Dermis microvascular lymphatic vessel endothelial cell (primary cell): Measurements from ENCODE around the gene MYOF. TPM values are rescaled to one million over a fixed set of nuclear protein-coding genes. Genes with fewer than 3 reads are reported as not detected.
"Not testable (repeated sequence)": the region's sequence is repeated elsewhere in the genome, so short reads cannot be mapped to it uniquely, and the experiment has no call there.

Source experiments
- DNase-seq, 2 donors: peaks; one replicate each; pipeline versions ENCODE4 v3.0.0 to v3.0.0-alpha.2; 2010; ENCODE audit warnings: low read depth in 2 of 2
- total RNA-seq: library from RNA; depleted of rRNA; stranded (reverse); fragments of >200 nt; gene quantifications from 2 replicates; pipeline ENCODE4 v1.2.1, GENCODE V29; 2014

The MYOF gene
- total RNA-seq, 1 donor from 2014 or later: 180 TPM

GRCh38 chr10:93476756-93477155 lies 5.4 kb downstream of the MYOF start:
- no peak for DNase-seq

GRCh38 chr10:93475871-93476270 lies 6.3 kb downstream of the MYOF start:
- peak in 1 of 2 donors; percentile 82 for DNase-seq

GRCh38 chr10:93475227-93475626 lies 6.9 kb downstream of the MYOF start:
- no peak for DNase-seq

GRCh38 chr10:93473804-93474472 lies 8.2 kb downstream of the MYOF start:
- no peak for DNase-seq

- DNase-seq: no peak
Measured at GRCh38 chr10:93473161-93473560, 9.0 kb downstream of the MYOF start.

GRCh38 chr10:93471110-93471651 lies 11.0 kb downstream of the MYOF start:
- DNase-seq: peak; percentile 82 to 95

GRCh38 chr10:93469454-93469853 lies 12.7 kb downstream of the MYOF start:
- DNase-seq: no peak

- peak; percentile 67 to 91 for DNase-seq
Measured at GRCh38 chr10:93468461-93469213, 13.5 kb downstream of the MYOF start.

- DNase-seq: not testable (repeated sequence)
Measured at GRCh38 chr10:93467635-93468034, 14.5 kb downstream of the MYOF start.

- DNase-seq: peak; percentile 80 to 96
Measured at GRCh38 chr10:93465806-93466675, 16.1 kb downstream of the MYOF start.

GRCh38 chr10:93464776-93465388 lies 17.3 kb downstream of the MYOF start:
- peak in 1 of 2 donors; percentile 33 for DNase-seq

- no peak for DNase-seq
Measured at GRCh38 chr10:93463723-93464476, 18.2 kb downstream of the MYOF start.

- peak; percentile 61 to 99 for DNase-seq
Measured at GRCh38 chr10:93462881-93463280, 19.3 kb downstream of the MYOF start.

GRCh38 chr10:93462371-93462770 lies 19.8 kb downstream of the MYOF start:
- peak in 1 of 2 donors; percentile 67 for DNase-seq

- DNase-seq: peak; percentile 65 to 88
Measured at GRCh38 chr10:93461807-93462178, 20.3 kb downstream of the MYOF start.

- no peak for DNase-seq
Measured at GRCh38 chr10:93461109-93461806, 20.9 kb downstream of the MYOF start.

GRCh38 chr10:93459466-93459865 lies 22.7 kb downstream of the MYOF start:
- no peak for DNase-seq

- peak in 1 of 2 donors; percentile 97 for DNase-seq
Measured at GRCh38 chr10:93458821-93459257, 23.3 kb downstream of the MYOF start.

GRCh38 chr10:93457511-93457910 lies 24.6 kb downstream of the MYOF start:
- DNase-seq: no peak

GRCh38 chr10:93456480-93456879 lies 25.7 kb downstream of the MYOF start:
- no peak for DNase-seq
